HG02884 (cell line): ENCODE results near the gene RNF113B.

Experiments used
- ATAC-seq: cut with Tn5 transposase; IDR thresholded peaks from one replicate; pipeline ENCODE4 v1.9.1; 2021; ENCODE audit warnings: mild to moderate bottlenecking, moderate library complexity; ENCODE audit not compliant: unreplicated experiment

Gene RNF113B

GRCh38 chr13:98204546-98204945, 27.5 kb upstream of the RNF113B start:
- no peak for ATAC-seq

- no peak for ATAC-seq
These were observed 26.7 kb upstream of the RNF113B start for GRCh38 chr13:98203646-98204326.

DNA sequence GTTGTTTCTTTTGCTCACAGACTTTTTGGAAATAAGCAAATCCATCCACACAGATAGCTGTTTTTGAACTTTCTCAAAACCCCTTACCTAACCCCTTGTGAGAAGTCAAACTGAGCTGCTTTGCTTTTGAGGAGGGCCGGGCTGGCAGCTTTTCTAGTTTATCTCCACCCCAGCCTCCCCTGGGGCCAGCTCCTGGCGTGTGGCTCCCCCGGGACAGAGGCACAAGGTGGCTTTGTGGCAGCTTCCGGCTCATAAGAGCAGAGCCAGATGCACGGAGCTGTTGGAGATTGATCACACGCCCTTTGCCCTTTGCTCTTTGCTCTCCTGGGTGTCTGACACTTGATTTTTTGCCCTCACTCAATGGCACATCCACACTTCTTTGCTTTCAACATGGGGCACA, 24.9 kb upstream of the RNF113B start:
- no peak for ATAC-seq

GRCh38 chr13:98201189-98201588, 24.1 kb upstream of the RNF113B start:
- no peak for ATAC-seq

DNA sequence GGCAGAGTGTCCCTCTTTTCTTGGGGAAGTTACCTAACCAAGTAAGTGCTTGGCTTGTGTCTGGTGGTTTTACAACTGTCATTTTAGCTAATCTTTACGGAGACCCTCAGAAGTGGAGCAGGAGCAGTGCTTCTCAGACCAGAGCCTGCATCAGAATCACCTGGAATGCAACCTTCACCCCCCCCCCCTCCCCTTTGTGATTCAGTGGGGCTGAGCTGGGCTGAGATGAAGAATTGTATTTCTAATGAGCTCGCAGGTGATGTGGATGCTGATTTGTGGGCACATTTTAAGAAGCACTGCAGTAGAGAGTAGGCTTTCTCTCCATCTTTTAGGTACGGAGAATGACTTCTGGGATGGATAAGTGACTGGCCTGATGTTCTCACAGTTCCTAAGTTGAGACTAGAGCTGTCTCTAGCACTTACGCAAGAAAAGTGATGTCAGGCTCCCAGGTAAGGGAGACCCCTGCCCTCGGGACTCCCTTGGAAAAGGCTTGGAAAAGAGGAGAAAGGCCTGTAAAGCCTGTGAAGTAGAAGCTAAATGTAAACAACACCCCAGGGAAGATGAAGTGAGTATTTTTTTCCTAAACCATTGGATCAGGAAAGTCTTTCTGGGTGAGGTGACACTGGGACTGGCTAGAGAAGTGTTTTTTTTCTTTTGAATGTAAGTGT, 23.3 kb upstream of the RNF113B start:
- no peak for ATAC-seq

DNA sequence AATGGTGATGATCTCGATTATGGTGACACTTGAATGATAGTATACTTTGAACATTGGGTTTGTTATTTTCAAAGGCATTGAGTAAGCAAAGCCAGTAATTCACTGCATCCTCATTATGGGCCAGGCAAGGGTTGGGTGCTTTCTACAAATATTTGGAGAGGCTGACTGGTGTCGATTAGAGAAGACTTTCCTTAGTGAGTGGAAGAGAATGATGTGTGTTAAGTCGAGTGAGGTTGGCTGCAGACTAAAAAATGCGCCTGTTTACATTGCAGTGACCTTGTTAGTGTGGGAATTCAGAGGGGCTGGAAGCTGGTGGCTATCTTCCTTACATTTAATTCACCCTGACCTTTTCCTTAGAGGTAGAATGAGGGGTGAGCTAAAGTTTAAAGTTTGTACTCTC, 22.4 kb upstream of the RNF113B start:
- ATAC-seq: no peak

GRCh38 chr13:98198683-98199082, 21.6 kb upstream of the RNF113B start:
- ATAC-seq: no peak

DNA sequence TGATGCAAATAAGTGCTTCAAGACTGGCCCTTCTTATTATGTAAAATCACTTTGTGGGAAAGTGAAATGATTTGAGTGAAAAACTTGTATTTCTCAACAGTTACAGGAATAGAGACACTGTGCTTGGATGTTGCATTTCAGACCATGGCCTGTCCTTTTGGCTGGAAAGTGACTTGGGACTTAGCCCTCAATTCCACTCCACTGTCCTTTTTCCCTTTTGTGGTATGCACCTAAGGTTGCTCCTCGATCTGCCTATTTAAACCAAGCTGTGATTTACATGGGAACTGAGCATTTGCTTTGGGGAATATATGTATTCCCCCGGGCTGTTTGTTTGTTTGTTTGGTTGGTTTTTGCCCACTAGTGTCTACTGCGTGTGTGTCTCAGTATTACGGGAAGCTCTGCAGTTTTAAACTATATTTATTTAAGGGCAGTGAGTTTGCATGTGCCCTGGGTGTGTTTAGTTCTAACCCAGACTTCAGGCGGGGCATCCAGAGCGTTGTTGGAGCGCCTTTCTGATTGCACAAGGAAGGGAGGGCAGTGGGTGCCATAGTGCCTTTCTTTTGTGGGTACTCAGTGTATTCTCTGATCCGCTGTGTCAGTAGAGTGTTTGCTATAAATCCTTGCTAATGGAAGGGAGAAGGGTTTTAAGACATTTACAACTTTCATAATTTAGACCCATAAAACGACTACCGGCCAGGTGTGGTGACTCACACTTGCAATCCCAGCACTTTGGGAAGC, 18.2 kb upstream of the RNF113B start:
- no peak for ATAC-seq

DNA sequence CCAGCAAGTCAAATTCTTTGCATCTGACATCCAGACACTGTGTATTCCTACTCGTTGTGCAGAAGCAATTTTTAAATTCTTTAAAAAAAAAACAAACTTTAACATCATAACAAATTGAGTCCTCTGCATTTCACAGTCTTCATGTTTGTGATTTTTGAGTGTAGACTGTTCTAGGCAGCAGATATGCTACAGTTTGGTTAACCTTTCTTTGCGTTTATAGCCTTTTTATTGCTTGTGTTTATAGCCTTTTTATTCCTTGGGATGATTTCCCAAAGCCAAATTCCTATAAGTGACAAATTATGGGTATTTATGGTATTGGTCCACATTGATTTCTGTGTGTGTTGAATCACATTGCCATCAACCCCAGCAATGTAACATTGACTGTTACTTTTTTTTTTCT, 14.9 kb upstream of the RNF113B start:
- ATAC-seq: no peak

GRCh38 chr13:98190889-98191444, 13.9 kb upstream of the RNF113B start:
- no peak for ATAC-seq

DNA sequence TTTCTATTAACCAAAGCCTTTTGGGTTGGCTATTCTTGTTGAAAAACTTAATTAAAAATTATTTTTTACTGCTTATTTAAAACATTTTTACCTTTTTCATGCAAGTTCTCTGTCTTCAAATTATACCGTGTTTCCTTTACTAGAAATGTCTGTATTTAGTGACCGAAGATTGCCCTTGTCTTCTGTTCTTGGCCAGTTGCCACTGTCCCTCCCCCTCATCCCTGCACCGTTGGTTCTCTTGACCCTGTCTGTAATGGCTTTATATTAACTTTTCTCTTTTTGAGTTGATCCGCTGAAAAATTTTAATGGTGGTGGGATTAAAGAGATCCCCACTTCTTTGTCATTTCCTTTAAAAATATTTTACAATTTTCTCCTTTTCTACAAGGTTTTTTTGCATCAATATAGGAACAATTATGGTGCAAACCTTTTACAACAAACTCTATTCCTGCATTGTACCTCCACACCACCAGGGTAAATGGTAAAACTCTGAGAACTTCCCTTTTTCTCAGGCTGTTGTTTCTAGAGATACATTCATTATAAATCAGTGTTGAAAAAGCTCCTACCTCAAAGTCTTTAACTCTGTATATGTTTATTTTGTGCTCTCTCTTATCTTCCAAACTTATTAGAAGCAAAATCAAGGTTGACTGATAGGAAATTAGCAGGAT, 12.9 kb upstream of the RNF113B start:
- ATAC-seq: no peak

- no peak for ATAC-seq
These were observed 11.6 kb upstream of the RNF113B start for GRCh38 chr13:98188544-98189166.

DNA sequence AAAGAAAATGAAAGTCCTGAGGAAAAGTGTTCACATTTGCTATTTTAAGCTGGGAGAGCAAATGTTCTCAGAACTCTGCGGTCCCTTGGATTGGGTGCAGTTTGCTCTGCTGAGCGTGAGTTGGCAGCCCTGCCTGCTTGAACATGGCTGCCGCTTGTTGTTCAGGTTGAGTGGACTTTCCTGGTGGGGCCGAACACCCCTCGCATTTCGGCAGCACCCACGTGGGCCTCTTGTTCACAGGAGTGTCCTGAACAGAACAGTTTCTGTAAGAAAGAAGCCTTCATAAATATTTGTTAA, 10.8 kb upstream of the RNF113B start:
- ATAC-seq: no peak

DNA sequence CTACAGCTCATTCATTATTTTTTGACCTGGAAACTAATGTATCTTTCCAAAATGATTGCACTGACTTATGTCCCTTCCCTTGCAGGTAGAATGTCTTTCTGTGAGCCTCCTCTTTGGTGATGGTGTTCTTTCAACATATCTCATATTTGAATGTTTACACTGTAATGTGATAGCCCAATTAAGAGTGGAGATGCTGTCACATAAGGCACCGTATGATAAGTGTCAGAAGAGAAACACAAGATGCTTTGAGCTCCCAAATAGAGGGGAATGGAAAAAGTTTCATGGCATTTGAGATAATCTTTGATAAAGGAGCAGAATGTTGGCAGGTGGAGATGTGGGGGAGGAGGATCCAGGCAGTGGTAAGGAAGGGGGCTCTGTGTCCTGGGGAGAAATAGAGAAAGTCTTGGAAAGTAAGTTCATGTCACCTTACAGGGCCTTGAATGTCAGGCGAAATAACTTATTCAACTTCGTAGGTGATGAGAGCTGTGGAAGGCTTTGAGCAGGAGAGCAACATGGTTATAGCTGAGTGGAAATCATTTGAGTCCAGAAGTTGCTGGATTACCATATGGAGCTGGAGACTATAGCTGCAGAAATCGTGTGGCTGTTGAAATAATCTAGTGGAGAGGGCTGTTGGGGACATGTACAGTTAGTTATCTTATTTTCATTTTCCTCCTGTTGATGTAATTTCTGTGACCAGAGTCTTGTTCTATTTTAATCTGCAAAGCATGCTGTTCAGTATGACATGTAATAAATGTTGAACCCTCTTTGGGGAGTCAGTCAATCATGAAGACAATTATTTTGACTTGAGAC, 10.3 kb upstream of the RNF113B start:
- ATAC-seq: no peak

- no peak for ATAC-seq
These were observed 7.7 kb upstream of the RNF113B start for GRCh38 chr13:98184792-98185191.

DNA sequence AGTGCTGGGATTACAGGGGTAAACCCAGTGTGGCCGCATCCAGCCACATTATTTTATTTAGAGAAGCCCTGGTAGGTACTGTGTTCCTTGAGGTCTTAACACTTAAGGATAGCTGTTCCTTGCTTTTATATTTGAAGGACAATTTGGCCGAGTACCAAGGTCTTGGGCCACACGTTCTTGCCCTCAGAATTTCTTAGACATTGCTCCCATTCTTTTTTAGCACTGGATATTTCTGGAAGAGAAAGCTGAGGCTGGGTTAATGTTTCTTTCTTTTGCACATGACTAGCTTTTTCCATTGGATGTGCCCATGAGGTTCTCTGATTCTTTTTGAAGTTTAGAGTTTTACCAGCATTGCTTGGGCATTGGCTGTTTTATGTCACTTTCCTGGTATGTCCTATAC, 5.5 kb upstream of the RNF113B start:
- ATAC-seq: no peak

DNA sequence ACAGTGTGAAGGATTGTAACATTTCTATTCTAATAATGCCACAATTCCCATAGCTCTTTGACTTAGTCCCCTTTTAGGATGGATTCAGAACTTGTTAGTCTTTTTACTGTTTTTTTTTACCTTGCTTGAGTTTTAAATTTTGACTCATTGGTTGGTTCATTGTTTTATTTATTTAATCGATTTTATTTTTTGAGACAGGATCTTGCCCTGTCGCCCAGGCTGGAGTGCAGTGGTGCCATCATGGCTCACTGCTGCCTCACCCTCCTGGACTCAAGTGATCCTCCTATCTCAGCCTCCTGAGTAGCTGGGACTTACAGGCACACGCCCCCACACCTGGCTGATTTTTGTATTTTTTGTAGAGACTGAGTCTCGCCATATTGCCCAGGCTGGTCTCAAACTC, 5.1 kb upstream of the RNF113B start:
- no peak for ATAC-seq

DNA sequence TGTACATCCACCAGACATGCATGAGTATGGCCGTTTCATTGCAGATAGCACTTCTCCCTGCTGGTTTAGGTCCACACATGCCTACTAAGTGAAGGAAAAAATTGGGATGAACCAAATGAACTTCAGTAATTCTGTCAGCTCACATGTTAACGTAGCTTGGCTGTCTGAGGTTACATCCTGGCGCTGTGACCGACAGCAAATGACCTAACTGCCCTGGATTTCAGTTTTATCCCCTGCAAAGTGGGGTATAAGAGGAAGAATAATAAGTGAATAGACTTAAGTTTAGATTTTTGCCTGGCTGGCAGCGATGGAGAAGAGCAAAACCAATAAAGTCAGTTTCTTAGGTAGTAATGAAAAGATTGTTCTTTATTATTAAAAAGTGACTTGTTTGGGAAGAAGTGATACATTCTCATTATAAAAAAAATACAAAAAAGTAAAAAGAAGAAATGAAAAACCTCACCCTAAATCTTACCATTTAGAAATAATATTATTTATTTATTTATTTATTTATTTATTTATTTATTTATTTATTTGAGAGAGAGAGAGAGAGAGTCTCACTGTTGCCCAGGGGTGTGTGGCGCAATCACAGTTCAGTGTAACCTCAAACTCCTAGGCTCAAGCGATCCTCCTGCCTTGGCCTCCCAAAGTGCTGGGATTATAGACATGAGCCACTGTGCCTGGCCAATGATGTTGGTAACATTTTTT, 4.2 kb upstream of the RNF113B start:
- no peak for ATAC-seq

- ATAC-seq: no peak
These were observed 3.0 kb upstream of the RNF113B start for GRCh38 chr13:98180092-98180491.

- no peak for ATAC-seq
These were observed 1.2 kb downstream of the RNF113B start for GRCh38 chr13:98175823-98176222.
